K562 (cell line): ENCODE measurements around the gene CALU. TPM values are rescaled to one million over a fixed set of nuclear protein-coding genes. Genes with fewer than 3 reads are reported as not detected.

Source experiments
- AFF1 ChIP-seq, 2 experiments: fragments of 450-650 bp; IDR thresholded peaks; 2 replicates each; pipeline ENCODE4 v1.6.1; 2018; ENCODE audit warnings: mild to moderate bottlenecking in 2 of 2, low read depth in 1 of 2; ENCODE audit not compliant: partially characterized antibody in 2 of 2
- CREBBP ChIP-seq: IDR thresholded peaks from one replicate; pipeline ENCODE4 v1.6.1; 2012; ENCODE audit warnings: low read depth, mild to moderate bottlenecking, control low read depth, inconsistent platforms, low read length
- HNRNPUL1 ChIP-seq: fragments of 200-400 bp; formaldehyde crosslinking; IDR thresholded peaks from 2 replicates; pipeline ENCODE4 v1.6.1; 2017; ENCODE audit warnings: low read length
- PCBP2 ChIP-seq: fragments of 200-400 bp; formaldehyde crosslinking; IDR thresholded peaks from 2 replicates; pipeline ENCODE4 v1.6.1; 2018; ENCODE audit warnings: low read length, low read depth, mild to moderate bottlenecking, moderate library complexity; ENCODE audit not compliant: poor library complexity, severe bottlenecking
- PHF8 ChIP-seq: fragments of 200-600 bp; sonication (generic); IDR thresholded peaks from 2 replicates; pipeline ENCODE4 v1.6.1; 2012; ENCODE audit warnings: mixed run types, mild to moderate bottlenecking, inconsistent platforms, low read length, moderate library complexity, borderline replicate concordance
- POLR2G ChIP-seq: fragments of 200-400 bp; formaldehyde crosslinking; IDR thresholded peaks from 2 replicates; pipeline ENCODE4 v1.6.1; 2017; ENCODE audit warnings: low read depth, mild to moderate bottlenecking, antibody characterized with exemption, low read length, moderate library complexity
- RNF219 ChIP-seq: fragments of 250-450 bp; sonication (Bioruptor Pico); IDR thresholded peaks from 2 replicates; pipeline ENCODE4 v1.5.0; 2022; ENCODE audit warnings: mild to moderate bottlenecking
- RUNX1 ChIP-seq: sonication (generic); IDR thresholded peaks from 2 replicates; pipeline ENCODE4 v1.6.1; 2016; ENCODE audit warnings: antibody characterized with exemption, low read depth
- SREBF1 ChIP-seq: fragments of 150-350 bp; IDR thresholded peaks from 2 replicates; pipeline ENCODE4 v1.6.1; 2014; ENCODE audit warnings: antibody characterized with exemption, low read depth, low read length, borderline replicate concordance
- ZNF316 ChIP-seq: fragments of 450-650 bp; IDR thresholded peaks from 2 replicates; pipeline ENCODE4 v1.6.1; 2016
- ZNF655 ChIP-seq: fragments of 250-450 bp; sonication (Bioruptor Pico); IDR thresholded peaks from 2 replicates; pipeline ENCODE4 v1.5.0; 2021
- ZSCAN32 ChIP-seq: fragments of 450-650 bp; formaldehyde crosslinking; IDR thresholded peaks from 2 replicates; pipeline ENCODE4 v1.4.0; 2020; ENCODE audit warnings: mild to moderate bottlenecking, moderate library complexity
- polyA plus RNA-seq, 8 experiments: library from polyadenylated mRNA; depleted of rRNA in 4 of 8; stranded (reverse) in 5 of 8; unstranded in 3 of 8; fragments of >200 nt; fragmentation: Nextera tagmentation in 2 of 8; fragmentation: Illumina TruSeq in 1 of 8; extraction: Ambion mirVana in 2 of 8; extraction: Trizol in 1 of 8; gene quantifications; 2 replicates each; pipeline versions ENCODE4 v1.2.1 to v1.2.3, GENCODE V29; 2011 to 2014; ENCODE audit warnings: inconsistent platforms in 1 of 8, missing spikeins in 1 of 8
- total RNA-seq, 7 experiments: library from RNA; depleted of rRNA in 6 of 7; stranded (reverse); fragments of >200 nt in 6 of 7; fragmentation: Illumina TruSeq in 2 of 7; extraction: Trizol in 2 of 7; gene quantifications; 2 replicates each; pipeline versions ENCODE4 v1.2.1 to v1.2.3, GENCODE V29; 2011 to 2021; ENCODE audit warnings: low replicate concordance in 1 of 7
- TF ChIP-seq, protein P1 (sequence below), 2 experiments: IDR thresholded peaks in 1 of 2; conservative IDR thresholded peaks in 1 of 2; 2 replicates each; pipeline ENCODE4 v1.6.1; 2016; ENCODE audit warnings: low read depth in 2 of 2, mild to moderate bottlenecking in 1 of 2, missing compliant biosample characterization in 1 of 2, missing genetic modification characterization in 1 of 2, moderate library complexity in 1 of 2

The CALU gene
- total and polyA plus RNA-seq, 9 of the 15 experiments (the other 6 are each of a cell fraction or from before 2014, with no cell fraction given) = 166 to 286 (median 215) TPM

- TF ChIP-seq, protein P1, sequence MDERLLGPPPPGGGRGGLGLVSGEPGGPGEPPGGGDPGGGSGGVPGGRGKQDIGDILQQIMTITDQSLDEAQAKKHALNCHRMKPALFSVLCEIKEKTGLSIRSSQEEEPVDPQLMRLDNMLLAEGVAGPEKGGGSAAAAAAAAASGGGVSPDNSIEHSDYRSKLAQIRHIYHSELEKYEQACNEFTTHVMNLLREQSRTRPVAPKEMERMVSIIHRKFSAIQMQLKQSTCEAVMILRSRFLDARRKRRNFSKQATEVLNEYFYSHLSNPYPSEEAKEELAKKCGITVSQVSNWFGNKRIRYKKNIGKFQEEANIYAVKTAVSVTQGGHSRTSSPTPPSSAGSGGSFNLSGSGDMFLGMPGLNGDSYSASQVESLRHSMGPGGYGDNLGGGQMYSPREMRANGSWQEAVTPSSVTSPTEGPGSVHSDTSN (CRISPR knock-in tag; IDR thresholded peaks at IDR 0.05; ENCODE audit: low read depth) = no peak
- TF ChIP-seq, protein P1 (tag; conservative IDR thresholded peaks at IDR 0.05; ENCODE audit: low read depth) = no peak
- peak; percentile 79 for TF ChIP-seq POLR2G
- TF ChIP-seq PHF8 = peak; percentile 45; the same call in 1 of the 2 replicates
- TF ChIP-seq ZNF316 = peak; percentile 40; the same call in 1 of the 2 replicates
- TF ChIP-seq CREBBP = no peak
- no peak for TF ChIP-seq RNF219
- TF ChIP-seq PCBP2 = no peak
- no peak for TF ChIP-seq ZSCAN32 (CRISPR knock-in tag)
- TF ChIP-seq HNRNPUL1 = no peak
- peak; percentile 67 to 86 for TF ChIP-seq AFF1 (IDR thresholded peaks at IDR 0.05; ENCODE audit: low read depth in 1 of 2, partially characterized antibody in 2 of 2)
- no peak for TF ChIP-seq ZNF655 (CRISPR knock-in tag)
- no peak; the same call in 1 of the 2 replicates for TF ChIP-seq SREBF1
- no peak for TF ChIP-seq RUNX1
Measured at GRCh38 chr7:128697302-128697905, 41.8 kb upstream of the CALU start (continued).
